ENCODE data around the gene AKAP5. TPM values are rescaled to one million over a fixed set of nuclear protein-coding genes. Genes with fewer than 3 reads are reported as not detected.

Gene AKAP5
- total and polyA plus RNA-seq, 9 of the 15 experiments (the other 6 are each of a cell fraction or from before 2014, with no cell fraction given): 0.06 to 0.94 (median 0.34) TPM

DNA sequence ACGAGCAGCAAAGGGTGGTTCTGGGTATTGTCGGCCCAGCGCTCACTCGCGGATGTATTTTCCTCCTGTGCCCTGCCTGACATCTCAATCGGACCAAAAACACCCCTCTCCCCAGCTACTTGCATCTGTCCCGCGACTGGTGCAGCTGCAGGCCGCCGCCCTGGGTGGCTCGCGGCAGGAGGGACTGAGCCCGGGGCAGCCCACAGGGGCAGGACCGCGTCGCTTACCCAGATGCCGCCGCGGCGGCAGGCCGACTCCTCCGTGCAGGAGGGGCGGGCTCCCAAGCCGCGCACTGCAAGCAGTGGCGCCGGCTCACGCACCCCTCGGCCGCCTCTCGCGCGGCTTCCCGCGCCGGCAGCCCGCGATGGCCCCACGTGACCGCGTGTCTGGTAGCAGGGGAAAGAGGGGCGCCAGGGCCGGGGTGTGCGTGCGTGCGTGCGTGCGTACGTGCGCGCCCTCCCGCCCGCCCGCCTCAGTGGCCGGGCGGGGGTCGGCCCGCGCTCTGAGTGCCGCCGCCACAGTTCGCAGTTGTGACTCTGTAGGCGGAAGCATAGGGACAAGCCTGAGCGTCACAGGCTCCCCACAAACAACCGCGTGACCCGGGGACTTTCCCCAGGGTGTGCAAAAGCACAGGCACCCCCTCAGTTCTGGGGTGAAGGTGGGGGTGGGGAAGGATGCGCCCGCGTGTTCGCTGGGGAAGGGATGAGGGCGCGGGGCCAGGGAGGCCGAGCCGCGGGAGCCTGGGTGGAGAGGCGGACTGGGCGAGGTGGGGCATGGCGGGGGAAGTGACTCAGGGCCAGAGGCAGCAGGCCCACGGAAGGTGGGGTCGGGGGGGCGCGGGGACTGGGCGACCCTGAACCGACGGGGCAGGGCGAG is 38.4 kb downstream of the AKAP5 start, which contains the start of gene ZBTB25 (continued):
- TF ChIP-seq ZNF717 (CRISPR knock-in tag; IDR thresholded peaks at IDR 0.05): no peak
- TF ChIP-seq HLTF (IDR thresholded peaks at IDR 0.05): no peak
- no peak for TF ChIP-seq ZKSCAN8 (CRISPR knock-in tag; IDR thresholded peaks at IDR 0.05)
- TF ChIP-seq JUN (IDR thresholded peaks at IDR 0.05; ENCODE audit: borderline replicate concordance, low read depth, low read length): no peak
- no peak for TF ChIP-seq JUN (CRISPR knock-in tag; IDR thresholded peaks at IDR 0.05; ENCODE audit: borderline replicate concordance)
- no peak for TF ChIP-seq SIX5 (IDR thresholded peaks at IDR 0.05; ENCODE audit: borderline replicate concordance in 1 of 2, insufficient read depth in 1 of 2, low read depth in 1 of 2, low read length in 2 of 2)
- no peak for TF ChIP-seq ZNF551 (CRISPR knock-in tag; IDR thresholded peaks at IDR 0.05)
- TF ChIP-seq POLR3G (IDR thresholded peaks at IDR 0.05; ENCODE audit: extremely low read depth, insufficient read length, insufficient replicate concordance): no peak
- no peak for TF ChIP-seq SMC3 (conservative IDR thresholded peaks at IDR 0.05; ENCODE audit: insufficient read depth, low read depth, low read length)
- TF ChIP-seq, protein P1, sequence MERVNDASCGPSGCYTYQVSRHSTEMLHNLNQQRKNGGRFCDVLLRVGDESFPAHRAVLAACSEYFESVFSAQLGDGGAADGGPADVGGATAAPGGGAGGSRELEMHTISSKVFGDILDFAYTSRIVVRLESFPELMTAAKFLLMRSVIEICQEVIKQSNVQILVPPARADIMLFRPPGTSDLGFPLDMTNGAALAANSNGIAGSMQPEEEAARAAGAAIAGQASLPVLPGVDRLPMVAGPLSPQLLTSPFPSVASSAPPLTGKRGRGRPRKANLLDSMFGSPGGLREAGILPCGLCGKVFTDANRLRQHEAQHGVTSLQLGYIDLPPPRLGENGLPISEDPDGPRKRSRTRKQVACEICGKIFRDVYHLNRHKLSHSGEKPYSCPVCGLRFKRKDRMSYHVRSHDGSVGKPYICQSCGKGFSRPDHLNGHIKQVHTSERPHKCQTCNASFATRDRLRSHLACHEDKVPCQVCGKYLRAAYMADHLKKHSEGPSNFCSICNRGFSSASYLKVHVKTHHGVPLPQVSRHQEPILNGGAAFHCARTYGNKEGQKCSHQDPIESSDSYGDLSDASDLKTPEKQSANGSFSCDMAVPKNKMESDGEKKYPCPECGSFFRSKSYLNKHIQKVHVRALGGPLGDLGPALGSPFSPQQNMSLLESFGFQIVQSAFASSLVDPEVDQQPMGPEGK (CRISPR knock-in tag; IDR thresholded peaks at IDR 0.05; ENCODE audit: borderline replicate concordance): no peak
- TF ChIP-seq ERF (CRISPR knock-in tag; IDR thresholded peaks at IDR 0.05): 0 out of 2 replicates have a peak, but pooled peaks have one; percentile 17
- no peak for TF ChIP-seq EWSR1 (IDR thresholded peaks at IDR 0.05; ENCODE audit: borderline replicate concordance, low read depth, partially characterized antibody)
- peak; percentile 56 for TF ChIP-seq TAF1 (IDR thresholded peaks at IDR 0.05; ENCODE audit: control insufficient read depth, extremely low read depth, insufficient read depth, low read length, severe bottlenecking)
- TF ChIP-seq ZNF408 (CRISPR knock-in tag; IDR thresholded peaks at IDR 0.05; ENCODE audit: low read depth): no peak
- no peak for TF ChIP-seq PHTF2 (CRISPR knock-in tag; IDR thresholded peaks at IDR 0.05)
- TF ChIP-seq ELF1 (tag; IDR thresholded peaks at IDR 0.05): 0 out of 2 replicates have a peak, but pooled peaks have one; percentile 38
- TF ChIP-seq CBX3 (IDR thresholded peaks at IDR 0.05; ENCODE audit: borderline replicate concordance in 1 of 2, low read length in 2 of 2): no peak
- no peak for TF ChIP-seq ADNP (tag; IDR thresholded peaks at IDR 0.05)
- no peak for TF ChIP-seq NCOA6 (IDR thresholded peaks at IDR 0.05)
- TF ChIP-seq MAFG (tag; conservative IDR thresholded peaks at IDR 0.05): no peak
- TF ChIP-seq SRSF7 (optimal IDR thresholded peaks at IDR 0.05; ENCODE audit: low read depth, low read length): no peak
- TF ChIP-seq KDM1A (IDR thresholded peaks at IDR 0.05): no peak
- peak in 1 of 2 experiments; percentile 47; a peak in 1 of 4 replicates for TF ChIP-seq NONO (IDR thresholded peaks at IDR 0.05; ENCODE audit: low read depth in 2 of 2, low read length in 1 of 2)
- no peak for TF ChIP-seq ARHGAP35 (IDR thresholded peaks at IDR 0.05; ENCODE audit: partially characterized antibody)
- TF ChIP-seq HOXB6 (CRISPR knock-in tag; IDR thresholded peaks at IDR 0.05; ENCODE audit: borderline replicate concordance): no peak
- no peak for TF ChIP-seq ASH1L (IDR thresholded peaks at IDR 0.05; ENCODE audit: borderline replicate concordance, low read depth, partially characterized antibody)
- TF ChIP-seq ZNF830 (CRISPR knock-in tag; IDR thresholded peaks at IDR 0.05): no peak
- TF ChIP-seq WHSC1 (IDR thresholded peaks at IDR 0.05; ENCODE audit: low read length): no peak

Data from K562 (cell line).